ENCODE data around the gene CRISPLD2.

The CRISPLD2 gene

GRCh38 chr16:84800158-84800978 is 19.4 kb upstream of the CRISPLD2 start:
- no peak for DNase-seq (ENCODE audit: low read depth in 2 of 2)

- DNase-seq (ENCODE audit: low read depth in 2 of 2): no peak
Measured at GRCh38 chr16:84803146-84803545, 16.6 kb upstream of the CRISPLD2 start.

GRCh38 chr16:84804326-84804725 is 15.5 kb upstream of the CRISPLD2 start:
- no peak for DNase-seq (ENCODE audit: low read depth in 2 of 2)

- DNase-seq (ENCODE audit: low read depth in 2 of 2): no peak
Measured at GRCh38 chr16:84806256-84806889, 13.4 kb upstream of the CRISPLD2 start.

GRCh38 chr16:84806890-84807258 is 12.9 kb upstream of the CRISPLD2 start:
- no peak for DNase-seq (ENCODE audit: low read depth in 2 of 2)

GRCh38 chr16:84807776-84808175 is 12.0 kb upstream of the CRISPLD2 start:
- no peak for DNase-seq (ENCODE audit: low read depth in 2 of 2)

GRCh38 chr16:84808826-84809225 is 11.0 kb upstream of the CRISPLD2 start:
- DNase-seq (ENCODE audit: low read depth in 2 of 2): no peak

- DNase-seq (ENCODE audit: low read depth in 2 of 2): no peak
Measured at GRCh38 chr16:84810518-84811273, 9.1 kb upstream of the CRISPLD2 start.

GRCh38 chr16:84811529-84811928 is 8.3 kb upstream of the CRISPLD2 start:
- DNase-seq (ENCODE audit: low read depth in 2 of 2): no peak

GRCh38 chr16:84813141-84813934 is 6.4 kb upstream of the CRISPLD2 start:
- no peak for DNase-seq (ENCODE audit: low read depth in 2 of 2)

- DNase-seq (ENCODE audit: low read depth in 2 of 2): no peak
Measured at GRCh38 chr16:84815462-84815861, 4.3 kb upstream of the CRISPLD2 start.

- no peak for DNase-seq (ENCODE audit: low read depth in 2 of 2)
Measured at GRCh38 chr16:84816023-84816422, 3.8 kb upstream of the CRISPLD2 start.

GRCh38 chr16:84816485-84816884 is 3.3 kb upstream of the CRISPLD2 start:
- no peak for DNase-seq (ENCODE audit: low read depth in 2 of 2)

- DNase-seq (ENCODE audit: low read depth in 2 of 2): no peak
Measured at GRCh38 chr16:84817206-84817605, 2.6 kb upstream of the CRISPLD2 start.

- no peak for DNase-seq (ENCODE audit: low read depth in 2 of 2)
Measured at GRCh38 chr16:84817613-84818012, 2.2 kb upstream of the CRISPLD2 start.

GRCh38 chr16:84818133-84818532 is 1.7 kb upstream of the CRISPLD2 start:
- no peak for DNase-seq (ENCODE audit: low read depth in 2 of 2)

GRCh38 chr16:84818989-84819643 is 669 bp upstream of the CRISPLD2 start:
- DNase-seq (ENCODE audit: low read depth in 2 of 2): no peak

GRCh38 chr16:84820305-84820684 is 510 bp downstream of the CRISPLD2 start:
- DNase-seq (ENCODE audit: low read depth in 2 of 2): no peak

- no peak for DNase-seq (ENCODE audit: low read depth in 2 of 2)
Measured at GRCh38 chr16:84820771-84821170, 986 bp downstream of the CRISPLD2 start.

GRCh38 chr16:84821179-84821578 is 1.4 kb downstream of the CRISPLD2 start:
- DNase-seq (ENCODE audit: low read depth in 2 of 2): no peak

Measured in stimulated activated CD8-positive, alpha-beta memory T cell treated with anti-CD3 and anti-CD28 coated beads, Interleukin-7, amount 100 ng/mL, for 4 hours (primary cell).